Myocyte (in vitro differentiated cells): ENCODE data around the gene PRR23A. TPM values are rescaled to one million over a fixed set of nuclear protein-coding genes. Genes with fewer than 3 reads are reported as not detected.
"Not testable (repeated sequence)": the region's sequence is repeated elsewhere in the genome, so short reads cannot be mapped to it uniquely, and the experiment has no call there.

Experiments
- DNase-seq: peaks from one replicate; pipeline ENCODE4 v3.0.0-alpha.2; 2012; ENCODE audit warnings: low read depth
- polyA plus RNA-seq: library from polyadenylated mRNA; unstranded; fragments of >200 nt; gene quantifications from one replicate; pipeline ENCODE4 v1.2.1, GENCODE V29; 2012; ENCODE audit warnings: missing spikeins
- total RNA-seq: library from RNA; depleted of rRNA; stranded (reverse); fragments of >200 nt; gene quantifications from 2 replicates; pipeline ENCODE4 v1.2.3, GENCODE V29; 2014

Gene PRR23A
- not detected in 2 replicates for total RNA-seq
- not detected for polyA plus RNA-seq

DNA sequence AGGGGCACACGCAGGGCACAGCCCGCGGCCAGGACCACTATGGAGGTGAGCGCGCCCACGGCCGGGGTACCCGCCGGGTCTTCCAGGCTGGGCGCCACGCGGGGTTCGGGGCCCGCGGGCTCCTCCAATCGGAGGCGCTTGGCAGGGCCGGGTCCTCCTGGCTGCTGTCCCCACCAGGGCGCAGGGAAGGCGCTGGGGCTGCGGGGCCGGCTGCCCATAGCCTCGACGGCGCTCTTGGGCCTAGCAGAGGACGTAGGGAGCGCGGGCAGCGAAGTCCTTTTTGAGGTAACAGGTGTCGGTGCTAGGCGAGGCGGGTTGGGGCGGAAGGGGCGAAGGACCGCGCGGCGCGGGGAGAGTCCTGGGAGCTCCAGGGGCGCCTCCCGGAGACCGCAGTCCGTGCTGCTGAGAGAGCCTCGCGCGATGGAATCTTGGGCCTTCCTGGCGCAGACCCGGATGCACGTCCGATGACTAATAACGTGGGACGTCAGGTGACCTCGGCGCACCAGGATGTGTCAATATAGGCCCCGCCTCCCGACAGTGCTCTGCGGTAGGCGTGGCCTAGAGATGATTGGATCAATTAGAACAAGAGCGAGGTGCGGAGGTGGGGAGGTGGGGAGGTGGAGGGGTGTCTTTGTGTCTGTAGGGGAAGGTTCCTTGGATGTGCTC, at the start of gene PRR23A:
TSS of gene PRR23A (minus strand) at position 218 of the 666 bp plus-strand sequence. CDS start at position 218, 0 bp downstream.
- DNase-seq, result no peak

GRCh38 chr3:139052802-139053600, 46.9 kb upstream of the PRR23A start:
- no peak for DNase-seq

DNA sequence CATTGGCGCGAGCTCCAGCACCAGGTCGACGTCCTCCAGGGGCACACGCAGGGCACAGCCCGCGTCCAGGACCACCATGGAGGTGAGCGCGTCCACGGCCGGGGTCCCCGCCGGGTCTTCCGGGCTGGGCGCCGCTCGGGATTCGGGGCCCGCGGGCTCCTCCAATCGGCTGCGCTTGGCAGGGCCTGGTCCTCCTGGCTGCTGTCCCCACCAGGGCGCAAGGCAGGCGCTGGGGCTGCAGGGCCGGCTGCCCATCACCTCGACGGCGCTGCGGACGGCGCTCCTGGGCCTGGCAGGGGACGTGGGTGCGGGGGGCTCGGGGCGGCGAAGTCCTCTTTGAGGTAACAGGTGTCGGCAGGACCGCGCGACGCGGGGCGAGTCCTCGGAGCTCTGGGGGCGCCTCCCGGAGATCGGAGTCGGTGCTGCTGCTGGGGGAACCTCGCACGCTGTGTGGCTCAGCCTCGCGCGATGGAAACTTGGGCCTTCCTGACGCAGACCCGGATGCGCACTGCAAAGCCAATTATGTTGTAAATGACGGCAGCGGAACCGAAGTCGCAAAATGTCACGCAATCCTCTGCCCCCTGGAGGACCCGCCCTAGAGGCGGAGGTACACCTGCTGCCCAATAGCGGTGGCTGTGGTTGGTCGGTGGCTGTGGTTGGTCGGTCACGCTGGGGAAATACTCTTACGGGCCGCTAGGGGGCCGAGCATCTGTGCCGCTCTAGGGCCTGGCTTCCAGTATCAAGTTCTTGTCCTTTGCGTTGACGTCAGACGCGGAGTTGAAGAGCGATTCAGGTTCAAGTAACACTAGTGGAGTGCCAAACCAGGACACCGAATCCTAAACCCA, 38.5 kb upstream of the PRR23A start, which contains the start of gene PRR23C:
TSS of gene PRR23C (minus strand) at position 527 of the 845 bp plus-strand sequence. CDS start at position 255, 272 bp downstream.
- no peak for DNase-seq

DNA sequence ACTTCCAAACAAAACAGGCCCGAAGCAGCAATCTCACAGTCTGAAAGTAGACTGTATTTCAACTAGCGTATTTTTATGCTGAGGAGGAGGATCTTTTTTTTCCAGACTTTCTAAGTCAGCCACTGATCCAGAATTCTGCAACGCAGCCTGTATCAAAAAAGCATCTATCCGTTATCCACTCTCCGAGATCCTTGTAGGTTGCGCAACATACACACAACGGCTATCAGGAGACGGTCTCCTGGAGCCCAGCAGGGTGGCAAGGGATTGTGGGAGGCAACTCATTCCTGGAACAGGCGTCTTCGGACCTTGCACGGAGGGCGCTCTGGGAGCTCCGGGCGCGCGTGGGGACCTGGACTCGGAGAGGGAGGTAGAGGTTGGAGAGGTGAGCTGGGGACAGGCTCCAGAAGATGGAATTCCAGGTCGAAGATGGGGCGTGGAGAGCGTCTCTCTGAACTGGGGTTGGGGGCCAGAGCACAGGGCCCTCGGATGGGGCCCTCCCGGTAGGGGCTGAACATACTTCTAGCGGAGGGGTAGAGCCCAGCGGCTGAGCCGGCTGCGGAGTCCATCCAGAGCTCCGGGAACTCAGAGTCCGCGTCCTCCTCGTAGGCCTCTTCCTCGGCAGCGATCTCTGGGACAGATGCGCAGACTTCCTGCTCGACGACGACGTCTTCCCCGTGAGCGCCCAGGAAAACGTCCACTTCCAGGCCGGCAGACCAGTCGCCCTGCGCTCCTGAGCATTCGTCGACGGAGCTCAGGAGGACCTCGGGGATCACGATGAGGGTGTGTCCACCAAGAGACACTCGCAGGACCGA, 37.7 kb upstream of the PRR23A start:
- no peak for DNase-seq

GRCh38 chr3:139037478-139037877, 31.4 kb upstream of the PRR23A start:
- DNase-seq, result no peak

- DNase-seq, result no peak
These were observed 26.4 kb upstream of the PRR23A start for GRCh38 chr3:139032326-139033002.

DNA sequence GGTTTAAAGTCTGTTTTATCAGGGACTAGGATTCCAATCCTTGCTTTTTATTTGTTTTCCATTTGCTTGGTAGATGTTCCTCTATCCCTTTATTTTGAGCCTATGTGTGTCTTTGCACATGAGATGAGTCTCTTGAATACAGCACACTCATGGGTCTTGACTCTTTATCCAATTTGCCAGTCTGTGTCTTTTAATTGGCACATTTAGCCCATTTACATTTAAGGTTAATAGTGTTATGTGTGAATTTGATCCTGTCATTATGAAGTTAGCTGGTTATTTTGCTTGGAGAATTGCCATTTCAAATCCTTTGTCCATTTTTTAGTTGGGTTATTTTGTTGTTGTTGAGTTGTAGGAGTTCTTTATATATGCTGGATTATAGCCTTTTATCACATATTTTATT, 24.5 kb upstream of the PRR23A start:
- not testable (repeated sequence) for DNase-seq

GRCh38 chr3:139024968-139025367, 18.9 kb upstream of the PRR23A start:
- DNase-seq, result no peak

DNA sequence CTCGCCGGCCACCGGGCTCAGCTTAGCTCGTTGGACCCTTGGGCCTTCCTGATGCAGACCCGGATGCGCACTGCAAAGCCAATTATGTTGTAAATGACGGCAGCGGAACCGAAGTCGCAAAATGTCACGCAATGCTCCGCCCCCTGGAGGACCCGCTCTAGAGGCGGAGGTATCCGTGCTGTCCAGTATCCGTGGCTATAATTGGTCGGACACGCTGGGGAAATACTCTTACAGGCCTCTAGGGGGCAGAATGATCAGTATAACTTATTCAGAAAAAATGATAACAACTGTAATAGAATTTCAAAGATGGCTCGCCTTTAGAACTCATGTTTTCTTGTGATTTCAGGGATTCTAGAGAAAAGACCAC, 14.8 kb upstream of the PRR23A start, which contains the start of gene PRR23B:
TSS of gene PRR23B (minus strand) at position 59 of the 367 bp plus-strand sequence. CDS start 265 bp downstream, outside the sequence.
- no peak for DNase-seq

DNA sequence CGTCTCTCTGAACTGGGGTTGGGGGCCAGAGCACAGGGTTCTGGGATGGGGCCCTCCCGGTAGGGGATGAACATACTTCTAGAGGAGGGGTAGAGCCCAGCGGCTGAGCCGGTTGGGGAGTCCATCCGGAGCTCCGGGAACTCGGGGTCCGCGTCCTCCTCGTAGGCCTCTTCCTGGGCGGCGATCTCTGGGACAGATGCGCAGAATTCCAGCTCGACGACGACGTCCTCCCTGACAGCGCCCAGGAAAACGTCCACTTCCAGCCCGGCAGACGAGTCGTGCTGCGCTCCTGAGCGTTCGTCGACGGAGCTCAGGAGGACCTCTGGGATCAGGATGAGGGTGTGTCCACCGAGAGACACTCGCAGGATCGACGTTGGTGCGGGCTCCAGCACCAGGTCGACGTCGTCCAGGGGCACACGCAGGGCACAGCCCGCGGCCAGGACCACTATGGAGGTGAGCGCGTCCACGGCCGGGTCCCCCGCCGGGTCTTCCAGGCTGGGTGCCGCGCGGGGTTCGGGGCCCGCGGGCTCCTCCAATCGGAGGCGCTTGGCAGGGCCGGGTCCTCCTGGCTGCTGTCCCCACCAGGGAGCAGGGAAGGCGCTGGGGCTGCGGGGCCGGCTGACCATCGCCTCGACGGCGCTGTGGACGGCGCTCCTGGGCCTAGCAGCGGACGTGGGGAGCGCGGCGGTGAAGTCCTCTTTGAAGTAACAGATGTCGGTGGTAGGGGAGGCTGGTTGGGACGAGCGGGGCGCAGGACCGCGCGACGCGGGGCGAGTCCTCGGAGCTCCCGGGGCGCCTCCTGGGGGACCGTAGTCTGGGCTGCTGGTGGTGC, 14.2 kb upstream of the PRR23A start:
- no peak for DNase-seq

DNA sequence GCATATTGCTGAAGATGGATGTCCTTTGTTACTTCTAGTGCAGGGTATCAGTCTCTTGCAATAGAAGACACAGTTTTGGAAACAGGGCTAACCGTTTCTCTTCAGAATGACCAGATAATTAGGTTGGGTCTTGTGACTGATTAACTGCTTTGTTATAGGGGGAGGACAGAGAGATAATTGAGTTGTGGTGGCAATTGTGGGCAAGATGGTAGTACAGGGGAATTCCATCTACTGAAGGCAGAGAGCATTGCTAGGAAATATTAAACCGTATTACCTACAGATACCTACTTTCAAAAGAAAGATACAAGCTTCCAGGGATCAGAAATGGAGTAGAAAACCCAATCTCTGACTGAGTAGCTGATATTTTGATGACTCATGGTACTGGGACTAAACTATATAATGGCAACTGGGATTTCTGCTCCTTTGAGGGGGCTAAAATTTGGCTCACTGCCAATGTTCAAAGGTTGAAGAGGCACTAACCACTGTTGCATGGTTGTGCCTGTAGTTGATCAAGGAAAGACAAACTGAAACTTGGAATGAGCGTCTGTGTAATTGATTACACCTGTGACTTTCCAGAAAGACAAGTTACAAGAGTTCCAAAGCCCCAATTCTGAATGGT, 10.5 kb upstream of the PRR23A start:
- no peak for DNase-seq

DNA sequence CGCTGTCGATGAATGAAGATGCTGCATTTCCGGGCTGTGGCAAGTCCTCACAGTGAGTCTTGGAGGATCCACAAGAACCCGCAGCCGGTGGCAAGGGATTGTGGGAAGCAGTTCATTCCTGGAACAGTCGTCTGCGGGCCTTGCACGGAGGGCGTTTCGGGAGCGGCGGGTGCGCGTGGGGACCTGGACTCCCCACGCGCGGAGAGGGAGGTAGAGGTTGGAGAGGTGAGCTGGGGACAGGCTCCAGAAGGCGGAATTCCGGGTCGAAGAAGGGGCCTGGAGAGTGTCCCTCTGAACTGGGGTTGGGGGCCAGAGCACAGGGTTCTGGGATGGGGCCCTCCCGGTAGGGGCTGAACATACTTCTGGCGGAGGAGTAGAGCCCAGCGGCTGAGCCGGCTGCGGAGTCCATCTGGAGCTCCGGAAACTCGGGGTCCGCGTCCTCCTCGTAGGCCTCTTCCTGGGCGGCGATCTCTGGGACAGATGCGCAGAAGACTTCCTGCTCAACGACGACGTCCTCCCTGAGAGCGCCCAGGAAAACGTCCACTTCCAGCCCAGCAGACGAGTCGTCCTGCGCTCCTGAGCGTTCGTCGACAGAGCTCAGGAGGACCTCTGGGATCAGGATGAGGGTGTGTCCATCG, 593 bp downstream of the PRR23A start:
- no peak for DNase-seq

GRCh38 chr3:138995706-138996105, 10.4 kb downstream of the PRR23A start:
- no peak for DNase-seq

DNA sequence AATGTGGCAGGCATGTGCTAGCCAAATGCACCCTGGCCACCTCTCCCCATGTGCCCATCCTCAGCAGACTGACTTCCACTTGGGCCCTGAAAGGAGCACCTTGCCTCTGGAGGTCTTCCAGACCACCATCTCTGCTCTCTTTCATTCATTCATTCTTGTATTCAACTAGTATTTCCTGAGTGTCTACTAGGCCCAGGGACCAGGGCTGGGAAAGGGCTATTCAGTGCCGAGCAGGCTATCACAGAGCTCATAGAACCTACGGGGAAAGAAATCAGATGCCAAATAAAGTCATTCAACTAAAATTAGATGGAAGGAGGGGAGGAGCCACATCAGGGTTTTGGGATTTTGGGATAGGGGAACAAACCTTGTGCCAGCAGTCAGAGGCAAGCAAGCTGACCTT, 18.9 kb downstream of the PRR23A start:
- DNase-seq, result no peak

DNA sequence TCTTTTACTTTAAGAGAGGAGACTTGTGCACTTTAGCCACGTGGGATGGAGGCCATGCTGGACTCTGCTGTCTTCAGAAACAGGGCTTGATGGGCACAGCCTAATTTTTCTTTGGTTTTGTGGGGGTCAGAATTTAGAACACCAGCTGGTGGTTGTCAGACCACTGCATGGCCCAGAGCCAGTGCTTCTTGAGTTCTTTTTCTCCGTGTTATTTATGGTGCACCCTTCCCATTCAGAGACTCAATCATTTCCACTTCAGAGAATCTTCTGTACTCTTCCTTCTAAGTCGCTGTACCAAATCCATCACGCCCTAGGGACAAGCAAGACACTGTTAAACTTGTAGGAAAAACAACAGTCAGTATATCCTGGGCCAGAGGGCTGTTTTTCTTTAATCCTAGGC, 20.1 kb downstream of the PRR23A start:
- peak; percentile 38 for DNase-seq

DNA sequence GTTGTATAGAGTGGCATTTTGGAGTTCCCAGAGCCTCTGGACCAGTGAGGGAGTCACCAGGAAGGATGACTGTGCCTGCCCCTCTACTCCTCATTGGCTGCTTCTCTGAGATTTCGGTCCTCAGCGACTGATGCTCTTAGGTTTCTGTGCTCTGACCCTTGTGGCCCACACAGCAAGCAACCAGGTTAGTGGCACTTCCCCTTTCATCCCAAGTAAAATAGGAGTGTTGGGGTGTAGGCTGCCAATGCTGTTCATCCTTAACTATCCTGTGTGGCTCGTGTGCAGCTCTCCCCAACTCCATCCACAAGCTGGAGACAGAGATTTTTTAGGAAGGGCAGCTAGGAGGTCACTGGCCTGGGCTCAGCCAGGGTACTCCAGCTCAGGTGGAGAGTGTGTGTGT, 21.3 kb downstream of the PRR23A start:
- DNase-seq, result no peak

DNA sequence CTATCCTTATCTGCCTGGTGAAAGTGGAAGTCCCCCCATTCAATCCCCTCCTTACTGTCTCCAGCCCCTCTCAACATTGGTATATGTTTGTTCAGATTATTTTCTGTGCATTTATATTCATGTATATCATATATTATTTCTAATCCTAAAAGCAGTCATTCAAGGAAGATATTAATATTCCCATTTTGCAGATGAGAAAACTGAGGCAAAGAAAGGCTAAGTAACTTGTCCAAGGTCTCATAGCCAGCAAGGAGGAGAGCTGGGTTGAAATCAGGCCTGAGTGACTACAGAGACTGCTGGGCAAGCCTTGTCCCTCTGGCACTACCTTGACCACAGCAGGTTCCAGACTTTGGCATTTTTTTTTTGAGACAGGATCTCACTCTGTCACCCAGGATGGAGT, 30.0 kb downstream of the PRR23A start:
- DNase-seq, result no peak

DNA sequence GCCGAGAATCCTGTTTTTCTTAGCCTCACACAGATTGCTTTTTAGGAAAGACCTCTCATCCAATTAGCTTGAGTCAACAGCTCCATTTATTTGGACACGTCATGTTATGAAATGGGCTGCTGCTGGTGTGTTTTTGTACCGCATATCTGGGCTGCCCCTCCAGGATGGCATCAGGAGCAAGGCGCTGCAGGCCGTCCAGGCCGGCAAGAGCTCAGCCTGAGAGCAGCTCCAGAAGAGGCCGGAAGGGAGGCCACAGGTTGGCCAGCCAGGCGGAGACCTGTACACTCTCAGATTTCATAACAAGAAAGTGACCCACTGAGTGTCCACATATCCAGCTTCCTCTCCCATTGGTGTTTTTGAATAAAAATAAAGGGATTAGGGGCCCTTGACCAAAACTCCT, 30.7 kb downstream of the PRR23A start:
- DNase-seq, result no peak
